ACC112 (cell line): ENCODE measurements around the gene ABCB8.

ENCODE experiments used
- H2AFZ ChIP-seq: fragments of 200-600 bp; sonication (generic); one replicate; pipeline ENCODE4 v1.6.0; 2017; ENCODE audit warnings: antibody characterized with exemption, low read length; ENCODE audit not compliant: unreplicated experiment
- H3K27ac ChIP-seq: fragments of 200-600 bp; sonication (generic); 2 replicates; pipeline ENCODE4 v1.5.1; 2014; ENCODE audit warnings: low read depth, mild to moderate bottlenecking, antibody characterized with exemption, low read length, moderate library complexity
- H3K27me3 ChIP-seq: fragments of 200-600 bp; sonication (generic); 2 replicates; pipeline ENCODE4 v1.6.1; 2014; ENCODE audit warnings: mild to moderate bottlenecking, antibody characterized with exemption, low read length, moderate library complexity, mixed read lengths; ENCODE audit not compliant: insufficient read depth
- H3K36me3 ChIP-seq: fragments of 200-600 bp; sonication (generic); 2 replicates; pipeline ENCODE4 v1.6.1; 2016; ENCODE audit warnings: mild to moderate bottlenecking, antibody characterized with exemption, low read length, moderate library complexity, mixed read lengths; ENCODE audit not compliant: insufficient read depth
- H3K4me1 ChIP-seq: fragments of 200-600 bp; sonication (generic); one replicate; pipeline ENCODE4 v1.6.1; 2016; ENCODE audit warnings: low read length, mixed read lengths; ENCODE audit not compliant: insufficient read depth, unreplicated experiment, control insufficient read depth
- H3K4me3 ChIP-seq: fragments of 200-600 bp; sonication (generic); 2 replicates; pipeline ENCODE4 v1.5.1; 2014; ENCODE audit warnings: mild to moderate bottlenecking, low read depth, low read length
- H3K79me2 ChIP-seq: fragments of 200-600 bp; sonication (generic); one replicate; pipeline ENCODE4 v1.6.0; 2016; ENCODE audit warnings: low read length; ENCODE audit not compliant: control insufficient read depth, unreplicated experiment, insufficient read depth

ABCB8 gene

DNA sequence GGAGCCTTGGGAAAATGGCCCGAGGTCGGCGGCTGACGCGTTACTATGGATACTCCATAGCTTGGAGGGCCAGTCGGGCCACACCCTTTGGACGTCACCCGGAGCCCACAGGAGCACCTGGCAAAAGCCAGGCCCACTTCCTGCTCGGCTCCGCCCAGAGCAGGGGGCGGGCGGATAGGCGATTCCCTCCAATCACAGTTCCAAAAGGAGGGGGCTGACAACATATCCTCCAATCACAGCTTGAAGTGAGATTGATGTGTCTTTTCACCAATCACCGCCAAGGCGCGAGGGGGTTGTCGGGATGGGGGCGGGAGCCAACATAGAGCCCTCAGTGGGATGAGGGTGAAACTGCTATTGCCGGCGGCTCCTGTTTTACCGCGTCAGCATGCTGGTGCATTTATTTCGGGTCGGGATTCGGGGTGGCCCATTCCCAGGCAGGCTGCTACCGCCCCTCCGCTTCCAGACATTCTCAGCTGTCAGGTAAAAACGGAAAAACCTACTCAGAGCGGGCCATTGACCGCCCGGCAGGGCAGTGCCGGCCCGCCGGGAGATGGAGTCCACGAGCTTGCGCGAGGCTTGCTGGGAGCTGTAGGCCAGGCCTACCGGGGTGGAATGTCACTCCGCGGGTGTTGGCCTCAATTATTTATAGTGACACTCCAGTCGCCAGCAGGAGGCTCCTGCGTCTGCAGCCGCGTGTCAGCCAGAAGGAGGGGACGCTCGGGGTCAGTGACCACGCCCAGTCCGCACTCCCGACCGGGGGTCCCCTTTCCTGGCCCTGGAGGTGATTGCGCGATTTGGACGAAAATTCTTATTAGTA, at the start of gene ABCB8:
ABCB8 (plus strand) TSS at position 320 of the 817 bp plus-strand sequence; CDS start at position 386, 66 bp downstream.
- Histone ChIP-seq H2AFZ (peak within 1 kb of the TSS; percentile 75), H3K4me1 (peaks cover 8% of the 10 kb centered on the region), H3K36me3 (no peaks in the 10 kb centered on the region), H3K79me2 (peaks cover 9% of the 10 kb centered on the region), H3K27ac (peak within 1 kb of the TSS; percentile 58), H3K27me3 (no peaks in the 10 kb centered on the region), H3K4me3 (peak within 1 kb of the TSS; percentile 81)

- Histone ChIP-seq H3K27ac (no peak overlapping the region), H2AFZ (no peak overlapping the region), H3K27me3 (peaks cover 83% of the 10 kb centered on the region), H3K4me3 (no peak overlapping the region), H3K36me3 (no peaks in the 10 kb centered on the region), H3K4me1 (no peaks in the 10 kb centered on the region), H3K79me2 (no peaks in the 10 kb centered on the region)
These were observed 48.4 kb upstream of the ABCB8 start for GRCh38 chr7:150979713-150980390.

DNA sequence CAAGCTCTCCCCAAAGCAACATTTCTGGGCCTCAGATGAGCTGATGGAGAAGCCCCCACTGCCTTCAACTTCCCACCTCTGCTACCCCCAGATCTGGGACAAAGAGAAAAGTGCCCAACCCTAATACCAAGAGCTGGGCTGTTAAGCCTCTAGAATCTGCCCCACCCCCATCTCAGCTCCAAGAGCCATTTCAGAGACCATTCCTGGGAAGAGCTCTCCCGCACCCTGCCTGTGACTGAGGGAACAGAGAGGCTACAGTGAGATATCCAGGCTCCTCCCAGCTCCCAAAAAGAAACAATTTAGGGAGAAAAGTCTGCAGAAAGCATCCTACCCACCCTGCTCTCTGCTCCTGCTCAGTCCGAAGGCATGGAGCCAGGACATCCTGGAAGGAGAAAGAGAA, 47.6 kb upstream of the ABCB8 start:
- Histone ChIP-seq H3K27me3 (peaks cover 75% of the 10 kb centered on the region), H3K27ac (no peak overlapping the region), H3K79me2 (no peaks in the 10 kb centered on the region), H3K4me1 (no peaks in the 10 kb centered on the region), H2AFZ (no peak overlapping the region), H3K36me3 (no peaks in the 10 kb centered on the region), H3K4me3 (no peak overlapping the region)

GRCh38 chr7:150981644-150982043, 46.6 kb upstream of the ABCB8 start:
- Histone ChIP-seq H3K79me2 (no peaks in the 10 kb centered on the region), H3K36me3 (no peaks in the 10 kb centered on the region), H3K4me1 (no peaks in the 10 kb centered on the region), H3K4me3 (no peak overlapping the region), H3K27ac (no peak overlapping the region), H3K27me3 (peaks cover 70% of the 10 kb centered on the region), H2AFZ (no peak overlapping the region)

- H3K4me3 ChIP-seq: no peak overlapping the region
- peaks cover 67% of the 10 kb centered on the region for H3K27me3 ChIP-seq
- H2AFZ ChIP-seq: no peak overlapping the region
- no peaks in the 10 kb centered on the region for H3K79me2 ChIP-seq
- no peaks in the 10 kb centered on the region for H3K36me3 ChIP-seq
- no peaks in the 10 kb centered on the region for H3K4me1 ChIP-seq
- H3K27ac ChIP-seq: no peak overlapping the region
These were observed 45.9 kb upstream of the ABCB8 start for GRCh38 chr7:150982351-150982750.

DNA sequence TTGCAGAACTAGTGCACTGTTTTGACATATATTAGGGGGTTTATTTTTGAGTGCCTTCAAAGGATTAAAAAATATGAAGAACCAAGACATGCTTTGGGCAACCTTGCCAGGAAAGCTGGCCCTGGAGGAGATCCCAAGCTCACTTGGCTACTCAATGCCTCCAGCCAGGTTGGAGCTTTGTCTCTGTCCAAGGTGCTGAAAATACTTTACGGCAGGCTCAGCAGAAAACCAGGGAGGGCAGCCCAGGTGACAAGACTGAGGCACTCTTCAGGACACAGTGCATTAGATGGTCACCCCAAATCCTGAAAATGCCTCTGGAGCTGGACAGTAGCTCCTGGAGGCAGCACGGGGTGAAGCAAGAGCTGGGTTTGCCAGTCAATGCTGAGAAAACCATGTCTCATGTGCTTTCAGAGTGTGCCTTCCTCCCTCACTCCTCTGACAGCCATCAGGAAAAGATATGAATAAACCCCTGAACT, 44.3 kb upstream of the ABCB8 start:
- H3K79me2 ChIP-seq: no peaks in the 10 kb centered on the region
- no peak overlapping the region for H3K4me3 ChIP-seq
- H3K27me3 ChIP-seq: peaks cover 68% of the 10 kb centered on the region
- peaks cover 4% of the 10 kb centered on the region for H3K4me1 ChIP-seq
- no peak overlapping the region for H2AFZ ChIP-seq
- no peak overlapping the region for H3K27ac ChIP-seq
- H3K36me3 ChIP-seq: no peaks in the 10 kb centered on the region

DNA sequence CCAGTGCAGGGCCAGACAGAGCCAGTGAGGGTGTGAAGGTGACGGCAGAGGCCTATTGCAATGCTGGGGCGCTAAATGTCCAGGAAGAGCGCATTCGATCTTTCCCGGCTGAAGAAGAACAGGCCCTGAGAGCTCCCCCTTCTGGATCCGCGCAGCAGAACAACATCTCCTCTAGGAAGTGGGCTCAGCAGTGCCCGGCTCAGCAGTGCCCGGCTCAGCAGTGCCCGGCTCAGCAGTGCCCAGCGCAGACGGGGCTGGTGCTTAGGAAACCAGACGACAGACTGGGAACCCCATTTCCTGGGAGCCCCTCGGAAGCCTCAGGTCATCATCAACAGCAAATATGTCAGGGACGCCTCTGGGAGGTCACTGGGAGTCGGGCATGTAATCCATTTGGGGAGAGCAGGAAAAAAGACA, 42.1 kb upstream of the ABCB8 start:
- no peak overlapping the region for H3K4me3 ChIP-seq
- no peak overlapping the region for H2AFZ ChIP-seq
- H3K79me2 ChIP-seq: no peaks in the 10 kb centered on the region
- H3K27me3 ChIP-seq: peaks cover 46% of the 10 kb centered on the region
- H3K4me1 ChIP-seq: peaks cover 4% of the 10 kb centered on the region
- H3K36me3 ChIP-seq: no peaks in the 10 kb centered on the region
- no peak overlapping the region for H3K27ac ChIP-seq

- H3K4me3 ChIP-seq: no peak overlapping the region
These were observed 41.7 kb upstream of the ABCB8 start for GRCh38 chr7:150986556-150986955.

GRCh38 chr7:150988230-150989226, 39.7 kb upstream of the ABCB8 start:
- Histone ChIP-seq H3K36me3 (no peaks in the 10 kb centered on the region), H3K4me3 (no peak overlapping the region), H3K4me1 (peaks cover 4% of the 10 kb centered on the region), H3K27ac (no peak overlapping the region), H3K27me3 (peaks cover 22% of the 10 kb centered on the region), H2AFZ (no peak overlapping the region), H3K79me2 (no peaks in the 10 kb centered on the region)

More at GRCh38 chr7:150986556-150986955, 41.7 kb upstream of the ABCB8 start:
- Histone ChIP-seq H3K36me3 (no peaks in the 10 kb centered on the region), H3K27ac (no peak overlapping the region), H3K27me3 (peaks cover 42% of the 10 kb centered on the region), H3K79me2 (no peaks in the 10 kb centered on the region), H3K4me1 (peaks cover 4% of the 10 kb centered on the region), H2AFZ (no peak overlapping the region)

DNA sequence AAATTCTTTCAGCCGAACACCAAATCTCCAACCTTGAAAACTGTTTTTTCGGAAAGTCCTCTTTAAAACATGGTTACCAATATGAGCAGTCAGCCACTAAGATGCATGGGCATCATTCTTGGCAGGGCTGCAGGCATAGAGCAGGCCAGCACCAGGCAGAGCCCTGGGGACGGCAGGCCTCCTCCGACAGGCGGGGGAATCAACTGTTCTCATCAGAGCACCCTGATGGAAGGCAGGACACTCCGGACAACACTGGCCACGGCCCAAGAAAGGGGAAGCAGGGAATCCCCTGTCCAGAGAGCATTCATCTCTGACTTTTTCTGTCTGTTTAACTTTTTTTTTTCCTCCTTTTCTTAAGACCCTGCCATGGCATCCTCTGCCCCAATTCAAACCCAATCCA, 38.8 kb upstream of the ABCB8 start:
- Histone ChIP-seq H3K27me3 (peaks cover 19% of the 10 kb centered on the region), H2AFZ (no peak overlapping the region), H3K4me1 (peaks cover 4% of the 10 kb centered on the region), H3K4me3 (no peak overlapping the region), H3K36me3 (no peaks in the 10 kb centered on the region), H3K79me2 (no peaks in the 10 kb centered on the region), H3K27ac (no peak overlapping the region)
